Measurements from ENCODE around the gene SFRP2.

The SFRP2 gene

DNA sequence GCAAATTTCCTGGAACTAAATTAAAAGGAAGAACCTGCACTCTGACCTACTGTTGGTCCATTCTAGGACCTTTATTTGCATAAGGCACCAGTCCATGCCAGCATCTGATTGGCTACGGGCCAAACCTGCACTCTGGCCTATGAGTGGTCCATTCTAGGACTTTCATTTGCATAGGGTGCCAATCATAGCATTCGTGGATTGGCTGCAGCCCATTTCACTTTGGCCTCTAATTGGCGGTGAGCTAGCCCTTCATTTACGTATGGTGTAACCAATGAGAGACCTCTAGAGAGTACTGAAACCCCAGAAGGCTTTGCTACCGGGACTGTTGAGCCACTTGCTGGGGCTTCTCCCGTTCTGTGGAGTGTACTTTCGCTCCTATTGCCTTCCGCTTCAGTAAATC, 23.0 kb downstream of the SFRP2 start:
- no peaks in the 10 kb centered on the region for H3K9me3 ChIP-seq (ENCODE audit: insufficient read depth, low read length)
- no peak overlapping the region for H3K9ac ChIP-seq (ENCODE audit: low read length)
- TF ChIP-seq EZH2phosphoT487 (conservative IDR thresholded peaks at IDR 0.05; ENCODE audit: low read length) = no peak
- TF ChIP-seq CTCF (IDR thresholded peaks at IDR 0.05; ENCODE audit: insufficient read depth, low read length, poor library complexity, severe bottlenecking) = no peak
- no peaks in the 10 kb centered on the region for H3K27me3 ChIP-seq (ENCODE audit: low read length)
- no peak overlapping the region for H3K4me2 ChIP-seq (ENCODE audit: low read depth, low read length, poor library complexity, severe bottlenecking)
- H3K36me3 ChIP-seq (ENCODE audit: low read length) = no peaks in the 10 kb centered on the region
- H3K9me2 ChIP-seq (replicated peaks; ENCODE audit: insufficient read depth, low read length) = no peaks in the 10 kb centered on the region
- H4K20me1 ChIP-seq (ENCODE audit: low read depth, low read length) = no peaks in the 10 kb centered on the region
- no peaks in the 10 kb centered on the region for H3F3A ChIP-seq (ENCODE audit: insufficient read depth)
- no peak overlapping the region for H3K4me3 ChIP-seq (ENCODE audit: insufficient read depth, low read length, poor library complexity, severe bottlenecking)
- H2AFZ ChIP-seq (ENCODE audit: low read depth, low read length, severe bottlenecking) = no peak overlapping the region
- no peak overlapping the region for H3K27ac ChIP-seq (ENCODE audit: low read depth, low read length)
- H3K79me2 ChIP-seq (ENCODE audit: insufficient read depth, low read length) = no peaks in the 10 kb centered on the region

DNA sequence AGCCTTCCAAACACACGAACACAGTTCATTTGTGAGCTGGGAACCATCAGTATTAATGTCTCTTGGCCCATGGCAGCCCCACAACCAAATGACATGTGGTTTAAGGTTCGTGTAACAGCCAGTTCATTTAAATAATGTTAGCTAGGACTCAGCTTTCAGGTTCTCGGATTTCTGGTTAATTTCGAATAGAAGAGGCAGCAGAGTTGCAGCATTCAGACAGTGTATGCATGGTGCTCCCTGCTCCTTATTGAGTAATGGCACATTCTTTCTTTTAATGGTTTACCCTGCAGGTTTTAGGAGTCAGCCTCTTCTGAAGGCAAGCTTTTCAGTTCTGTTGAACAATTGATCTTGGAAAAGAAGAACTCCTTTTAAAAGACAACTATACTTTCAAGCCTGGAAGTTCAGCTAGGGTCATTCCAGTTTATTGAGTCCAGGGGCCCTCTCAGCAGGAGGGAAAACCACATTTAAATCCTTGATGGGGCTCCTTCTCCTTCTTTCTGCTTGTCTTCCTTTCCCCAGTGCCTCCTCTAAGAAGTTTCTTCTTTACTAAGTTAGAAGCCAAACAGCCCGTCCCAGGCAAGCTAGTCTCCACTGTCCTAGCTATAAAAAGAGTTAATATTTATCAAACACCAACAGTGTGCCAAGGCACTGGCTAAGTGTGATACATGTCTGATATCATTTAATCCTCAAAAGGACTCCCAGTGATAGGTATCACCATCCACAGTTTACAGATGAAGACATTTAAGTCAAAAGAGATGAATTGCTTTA, 24.1 kb downstream of the SFRP2 start:
- H3K79me2 ChIP-seq (ENCODE audit: insufficient read depth, low read length) = no peaks in the 10 kb centered on the region
- no peak overlapping the region for H3K4me2 ChIP-seq (ENCODE audit: low read depth, low read length, poor library complexity, severe bottlenecking)
- no peaks in the 10 kb centered on the region for H3K27me3 ChIP-seq (ENCODE audit: low read length)
- H4K20me1 ChIP-seq (ENCODE audit: low read depth, low read length) = no peaks in the 10 kb centered on the region
- no peaks in the 10 kb centered on the region for H3K36me3 ChIP-seq (ENCODE audit: low read length)
- H3K9me3 ChIP-seq (ENCODE audit: insufficient read depth, low read length) = no peaks in the 10 kb centered on the region
- H3K27ac ChIP-seq (ENCODE audit: low read depth, low read length) = no peak overlapping the region
- no peaks in the 10 kb centered on the region for H3K9me2 ChIP-seq (replicated peaks; ENCODE audit: insufficient read depth, low read length)
- H3K9ac ChIP-seq (ENCODE audit: low read length) = no peak overlapping the region
- no peak overlapping the region for H3K4me3 ChIP-seq (ENCODE audit: insufficient read depth, low read length, poor library complexity, severe bottlenecking)
- H3F3A ChIP-seq (ENCODE audit: insufficient read depth) = no peaks in the 10 kb centered on the region
- TF ChIP-seq EZH2phosphoT487 (conservative IDR thresholded peaks at IDR 0.05; ENCODE audit: low read length) (no peak), CTCF (IDR thresholded peaks at IDR 0.05; ENCODE audit: insufficient read depth, low read length, poor library complexity, severe bottlenecking) (no peak)
- no peak overlapping the region for H2AFZ ChIP-seq (ENCODE audit: low read depth, low read length, severe bottlenecking)

DNA sequence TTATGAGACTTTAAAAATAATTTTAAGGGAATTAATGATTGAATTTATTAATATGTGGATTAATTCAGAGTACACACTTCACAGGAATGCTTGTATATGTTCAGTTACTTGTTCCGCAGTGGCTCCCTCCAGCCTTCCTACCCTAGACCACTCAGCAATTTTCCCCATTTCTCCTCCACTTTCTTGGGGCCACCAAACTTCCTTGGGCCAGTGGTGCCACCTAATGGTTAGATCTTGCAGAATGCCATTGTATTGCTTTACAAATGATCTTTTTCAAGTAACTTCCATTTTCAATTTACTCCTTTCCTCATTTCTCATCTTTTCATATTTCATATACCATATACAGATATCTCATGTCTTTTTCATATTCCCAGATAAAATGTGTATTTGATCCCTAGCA, 25.5 kb downstream of the SFRP2 start:
- Histone ChIP-seq H3K79me2 (ENCODE audit: insufficient read depth, low read length) (no peaks in the 10 kb centered on the region), H3K27me3 (ENCODE audit: low read length) (no peaks in the 10 kb centered on the region), H3K9me2 (replicated peaks; ENCODE audit: insufficient read depth, low read length) (no peaks in the 10 kb centered on the region), H4K20me1 (ENCODE audit: low read depth, low read length) (no peaks in the 10 kb centered on the region), H2AFZ (ENCODE audit: low read depth, low read length, severe bottlenecking) (no peak overlapping the region), H3K27ac (ENCODE audit: low read depth, low read length) (no peak overlapping the region), H3K36me3 (ENCODE audit: low read length) (no peaks in the 10 kb centered on the region), H3K4me2 (ENCODE audit: low read depth, low read length, poor library complexity, severe bottlenecking) (no peak overlapping the region), H3K9ac (ENCODE audit: low read length) (no peak overlapping the region), H3K9me3 (ENCODE audit: insufficient read depth, low read length) (no peaks in the 10 kb centered on the region), H3K4me3 (ENCODE audit: insufficient read depth, low read length, poor library complexity, severe bottlenecking) (no peak overlapping the region), H3F3A (ENCODE audit: insufficient read depth) (no peaks in the 10 kb centered on the region)
- no peak for TF ChIP-seq CTCF (IDR thresholded peaks at IDR 0.05; ENCODE audit: insufficient read depth, low read length, poor library complexity, severe bottlenecking)
- no peak for TF ChIP-seq EZH2phosphoT487 (conservative IDR thresholded peaks at IDR 0.05; ENCODE audit: low read length)
